C4-2B (cell line): Measurements from ENCODE around the gene DNAH3.

ENCODE experiments used
- ZFX ChIP-seq: fragments of 450-650 bp; IDR thresholded peaks from 2 replicates; pipeline ENCODE4 v1.6.1; 2017
- TF ChIP-seq, protein P1 (sequence below): fragments of 450-650 bp; conservative IDR thresholded peaks from 2 replicates; pipeline ENCODE4 v1.5.1; 2017; ENCODE audit warnings: mild to moderate bottlenecking

DNA sequence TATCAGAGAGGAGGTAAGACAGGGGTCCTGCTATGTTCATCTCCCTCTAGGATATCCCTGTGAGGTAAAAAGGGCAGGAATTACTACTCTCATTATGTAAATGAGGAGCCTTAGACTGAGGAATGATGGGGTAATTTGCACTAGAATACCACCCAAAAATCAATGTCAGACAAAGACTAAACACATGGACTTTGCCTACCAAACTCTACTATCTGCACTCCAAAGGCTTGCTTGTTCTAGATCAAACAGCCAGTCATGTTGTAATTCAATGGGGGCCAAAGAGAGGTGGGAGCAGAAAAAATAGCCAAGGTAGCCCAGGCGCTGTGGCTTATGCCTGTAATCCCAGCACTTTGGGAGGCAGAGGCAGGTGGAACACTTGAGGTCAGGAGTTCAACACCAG lies 129.3 kb downstream of the DNAH3 start:
- TF ChIP-seq, protein P1, sequence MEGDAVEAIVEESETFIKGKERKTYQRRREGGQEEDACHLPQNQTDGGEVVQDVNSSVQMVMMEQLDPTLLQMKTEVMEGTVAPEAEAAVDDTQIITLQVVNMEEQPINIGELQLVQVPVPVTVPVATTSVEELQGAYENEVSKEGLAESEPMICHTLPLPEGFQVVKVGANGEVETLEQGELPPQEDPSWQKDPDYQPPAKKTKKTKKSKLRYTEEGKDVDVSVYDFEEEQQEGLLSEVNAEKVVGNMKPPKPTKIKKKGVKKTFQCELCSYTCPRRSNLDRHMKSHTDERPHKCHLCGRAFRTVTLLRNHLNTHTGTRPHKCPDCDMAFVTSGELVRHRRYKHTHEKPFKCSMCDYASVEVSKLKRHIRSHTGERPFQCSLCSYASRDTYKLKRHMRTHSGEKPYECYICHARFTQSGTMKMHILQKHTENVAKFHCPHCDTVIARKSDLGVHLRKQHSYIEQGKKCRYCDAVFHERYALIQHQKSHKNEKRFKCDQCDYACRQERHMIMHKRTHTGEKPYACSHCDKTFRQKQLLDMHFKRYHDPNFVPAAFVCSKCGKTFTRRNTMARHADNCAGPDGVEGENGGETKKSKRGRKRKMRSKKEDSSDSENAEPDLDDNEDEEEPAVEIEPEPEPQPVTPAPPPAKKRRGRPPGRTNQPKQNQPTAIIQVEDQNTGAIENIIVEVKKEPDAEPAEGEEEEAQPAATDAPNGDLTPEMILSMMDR: no peak
- TF ChIP-seq ZFX: no peak
